ENCODE results near the gene LDB2.

DNA sequence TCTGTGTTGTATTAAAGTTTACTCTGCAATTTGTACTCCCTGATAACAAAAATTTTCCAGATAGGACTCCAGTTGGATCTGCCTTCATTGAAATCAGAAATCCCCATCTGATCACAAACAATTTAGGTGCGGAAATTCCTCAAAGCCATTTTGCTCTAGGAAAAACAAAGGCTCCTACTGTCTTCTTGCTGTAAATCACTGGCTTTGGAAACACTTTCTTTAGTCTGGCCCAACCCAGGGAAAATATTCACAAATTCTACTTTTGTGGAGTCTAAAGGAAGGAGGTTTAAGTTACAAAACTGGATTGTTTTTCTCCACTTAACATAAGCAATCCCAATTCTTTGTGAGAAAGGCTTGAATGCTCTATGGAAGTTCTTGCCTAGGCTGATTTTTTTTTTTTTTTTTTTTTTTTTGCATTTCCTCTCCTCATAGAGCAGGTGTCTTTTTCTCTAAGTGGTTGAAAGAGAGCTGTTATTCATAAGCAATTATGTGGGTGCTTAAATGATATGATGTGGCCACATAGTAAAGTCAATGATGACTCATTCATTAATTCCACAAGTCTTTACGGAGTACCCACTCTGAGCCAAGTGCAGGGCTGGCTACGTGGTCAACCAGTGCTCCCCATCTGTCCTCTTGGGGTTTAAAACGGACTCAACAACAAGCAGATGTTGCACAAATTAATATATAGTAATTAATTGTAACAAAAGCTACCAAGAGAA is 261.4 kb downstream of the LDB2 start:
- no peak for TF ChIP-seq YY1 (IDR thresholded peaks at IDR 0.05; ENCODE audit: insufficient read depth, insufficient read length)
- TF ChIP-seq ZNF274 (IDR thresholded peaks at IDR 0.05; ENCODE audit: low read depth, low read length), result no peak
- no peak for TF ChIP-seq SUZ12 (IDR thresholded peaks at IDR 0.05; ENCODE audit: extremely low read depth, insufficient read depth, insufficient read length)

All from NT2/D1 (cell line).